ENCODE results near the gene PIGM.

Gene PIGM

DNA sequence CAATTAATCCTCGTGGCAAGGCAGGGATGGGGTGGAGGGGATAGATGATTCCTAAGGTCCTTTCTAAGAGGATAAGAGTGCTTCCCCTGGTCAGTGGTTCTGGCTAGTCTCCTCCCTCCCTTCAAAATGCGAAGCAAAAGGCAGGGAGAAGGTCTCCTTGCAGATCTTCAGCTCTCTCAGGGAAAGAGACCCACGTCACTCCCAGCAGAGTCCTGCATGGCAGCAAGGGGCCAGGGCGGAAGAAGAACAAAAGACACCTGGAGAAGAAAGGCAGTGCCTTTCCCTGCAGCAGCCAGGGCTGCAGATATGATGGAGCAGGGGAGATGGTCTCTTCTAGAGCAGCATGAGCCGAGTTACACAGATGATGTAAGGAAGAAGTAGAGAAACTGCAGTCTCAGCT is 48.1 kb downstream of the PIGM start:
- DNase-seq, result no peak

DNA sequence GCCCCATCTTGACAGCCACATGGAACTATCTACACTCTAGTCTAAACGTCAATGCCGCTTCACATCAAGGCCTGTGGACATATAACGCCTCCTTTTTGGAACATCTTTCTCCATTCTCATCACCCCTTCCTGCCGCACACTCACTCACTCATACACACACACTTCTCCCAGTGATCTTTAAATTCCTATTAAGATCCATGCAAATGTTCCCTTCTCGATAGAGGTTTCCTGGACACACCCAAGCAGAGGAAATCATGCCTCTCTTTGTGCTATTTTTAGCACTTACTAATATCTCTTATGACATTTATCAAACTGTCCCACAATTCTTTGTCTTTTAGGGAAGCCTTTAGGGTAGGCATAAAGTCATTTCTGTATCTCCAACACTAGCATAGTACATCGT is 49.5 kb downstream of the PIGM start:
- DNase-seq, result no peak

GRCh38 chr1:159981351-159982055 is 50.3 kb downstream of the PIGM start:
- no peak for DNase-seq

DNA sequence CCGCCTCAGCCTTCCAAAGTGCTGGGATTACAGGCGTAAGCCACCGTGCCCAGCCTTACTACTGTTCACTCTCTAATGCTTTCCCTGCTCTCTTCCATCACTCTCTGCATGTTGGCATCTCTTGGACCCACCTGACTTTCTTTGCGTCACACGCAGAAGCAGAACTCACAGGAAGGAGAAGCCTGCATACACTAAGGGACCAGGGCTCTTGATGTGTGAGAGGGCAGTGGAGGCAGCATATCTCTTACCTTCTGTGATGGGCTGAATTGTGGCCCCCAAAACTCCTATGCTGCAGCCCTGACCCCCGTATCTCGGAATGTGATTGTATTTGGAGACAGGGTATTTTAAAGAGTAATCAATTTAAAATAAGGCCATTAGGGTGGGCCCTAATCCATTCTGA is 51.0 kb downstream of the PIGM start:
- no peak for DNase-seq

- no peak for DNase-seq
Observed at GRCh38 chr1:159980076-159980475, 51.7 kb downstream of the PIGM start.

DNA sequence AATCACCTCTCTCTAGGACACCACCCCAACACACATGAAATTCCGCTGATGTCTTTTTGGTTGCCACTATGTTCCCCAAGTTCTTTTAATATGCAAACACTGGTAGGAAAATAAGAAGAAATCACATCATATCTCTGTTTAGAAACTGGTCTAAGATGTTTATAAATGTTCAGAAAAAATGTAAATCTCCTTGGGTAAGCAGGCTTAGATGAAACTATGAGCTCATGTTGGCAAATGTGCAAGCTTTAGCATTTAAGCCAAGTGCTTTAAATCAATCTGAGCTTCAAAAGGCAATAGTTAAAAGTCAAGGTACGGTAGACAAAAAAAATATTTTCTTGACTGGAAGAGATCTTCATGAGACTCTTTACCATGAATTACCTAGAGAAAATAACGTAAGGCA is 52.5 kb downstream of the PIGM start:
- no peak for DNase-seq

DNA sequence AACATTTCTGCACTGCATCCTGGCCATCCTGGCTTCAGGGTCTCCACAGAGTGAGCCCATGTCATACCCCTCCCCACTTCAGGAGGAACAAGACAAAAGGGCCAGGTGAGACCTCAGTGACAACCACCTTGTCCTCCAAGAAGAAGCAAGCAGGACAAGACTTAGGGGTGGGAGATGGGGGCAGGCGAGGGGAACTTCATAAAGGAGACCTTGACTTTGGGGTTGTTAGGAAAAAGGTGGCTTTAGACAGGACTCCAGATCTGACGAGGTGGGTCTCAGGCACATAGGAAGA is 53.7 kb downstream of the PIGM start:
- no peak for DNase-seq

DNA sequence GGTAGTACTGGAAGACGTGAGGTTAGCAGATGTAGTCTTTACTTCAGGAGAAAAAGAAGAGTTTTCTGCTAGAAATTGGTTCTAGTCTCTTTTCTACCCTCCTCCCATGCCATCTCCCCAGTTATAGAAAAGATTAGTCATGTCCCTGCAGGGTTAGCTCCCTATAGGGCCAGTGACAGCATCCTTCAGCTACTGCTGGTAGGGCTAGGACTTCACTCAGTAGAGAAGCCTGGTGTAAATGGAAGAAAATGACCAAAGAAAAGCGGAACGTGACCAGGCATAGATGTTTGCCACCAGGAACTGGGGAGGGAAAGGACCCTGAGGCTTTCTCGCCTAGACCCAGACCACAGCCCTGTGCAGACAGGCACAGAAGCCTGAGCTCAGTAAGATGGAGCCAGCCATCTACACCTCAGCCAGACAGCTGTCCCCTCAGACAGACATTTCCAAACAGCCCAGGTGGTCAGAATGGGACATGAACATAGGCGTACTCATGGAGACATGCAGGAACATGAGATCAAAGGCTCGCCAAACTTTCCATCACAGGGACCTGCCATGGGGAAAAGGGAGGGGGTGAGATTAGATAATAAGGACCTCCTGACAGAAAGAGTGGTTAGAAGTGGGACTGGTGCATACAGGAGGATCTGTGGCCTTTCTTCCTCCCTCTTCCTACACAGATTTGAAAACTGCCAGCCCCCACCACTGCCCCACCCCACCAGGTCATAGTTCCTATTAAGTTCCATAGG is 54.3 kb downstream of the PIGM start:
- no peak for DNase-seq

Data from stimulated activated CD4-positive, alpha-beta T cell treated with anti-CD3 and anti-CD28 coated beads, Interleukin-2, amount 100 ng/mL, for 48 hours (primary cell).